OCI-M2 (cell line): ENCODE results near the gene SLC51B.
"Not testable (repeated sequence)": the region's sequence is repeated elsewhere in the genome, so short reads cannot be mapped to it uniquely, and the experiment has no call there.

Source experiments
- DNase-seq: peaks from one replicate; lab custom pipeline; 2025; ENCODE audit not compliant: unreplicated experiment; lab: John Stamatoyannopoulos, UW

The SLC51B gene

DNA sequence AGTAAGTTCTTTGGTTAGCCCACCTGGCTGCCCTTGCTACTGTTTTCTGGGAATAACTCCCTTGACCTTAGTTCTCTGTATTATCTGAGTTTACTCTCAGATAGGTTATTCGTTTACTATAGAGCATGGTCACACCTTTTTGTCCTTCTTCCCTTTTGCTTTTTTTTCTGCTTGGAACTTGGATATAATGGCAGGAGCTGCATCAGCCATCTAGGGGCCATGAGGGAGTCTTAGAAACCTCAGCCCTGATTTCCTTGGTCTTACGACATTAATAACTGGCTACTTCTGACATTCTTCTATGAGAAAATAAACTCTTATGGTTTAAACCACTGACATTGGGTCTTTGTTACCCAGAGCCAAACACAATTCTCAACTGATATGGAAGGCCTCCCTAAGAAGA, 3.4 kb upstream of the SLC51B start:
- no peak for DNase-seq

DNA sequence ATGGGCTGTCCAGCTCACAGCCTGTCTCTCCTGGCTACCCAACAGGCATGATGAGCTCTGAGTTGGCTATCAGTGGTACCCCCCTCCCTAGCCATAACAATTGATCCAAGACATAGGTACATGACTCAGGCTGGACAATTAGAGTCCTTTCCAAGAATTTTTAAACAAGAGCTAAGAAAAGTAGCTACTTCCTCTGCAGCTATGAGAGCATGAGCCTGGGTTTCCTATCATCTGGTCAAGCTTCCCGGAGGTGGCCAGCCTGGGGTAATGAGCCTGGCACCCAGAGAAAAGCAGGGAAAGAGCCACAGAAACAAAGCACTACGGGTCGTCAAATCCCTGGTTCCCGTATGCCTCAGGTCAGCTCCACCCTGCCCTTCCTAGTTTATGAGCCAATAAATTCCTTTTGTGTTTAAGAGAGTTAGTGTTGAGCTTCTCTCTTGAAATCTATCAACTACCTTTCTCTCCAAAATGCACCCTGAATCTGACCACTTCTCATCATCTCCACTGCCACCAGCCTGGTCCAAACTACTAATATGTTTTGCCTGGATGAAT, 2.3 kb upstream of the SLC51B start:
- DNase-seq, result no peak

DNA sequence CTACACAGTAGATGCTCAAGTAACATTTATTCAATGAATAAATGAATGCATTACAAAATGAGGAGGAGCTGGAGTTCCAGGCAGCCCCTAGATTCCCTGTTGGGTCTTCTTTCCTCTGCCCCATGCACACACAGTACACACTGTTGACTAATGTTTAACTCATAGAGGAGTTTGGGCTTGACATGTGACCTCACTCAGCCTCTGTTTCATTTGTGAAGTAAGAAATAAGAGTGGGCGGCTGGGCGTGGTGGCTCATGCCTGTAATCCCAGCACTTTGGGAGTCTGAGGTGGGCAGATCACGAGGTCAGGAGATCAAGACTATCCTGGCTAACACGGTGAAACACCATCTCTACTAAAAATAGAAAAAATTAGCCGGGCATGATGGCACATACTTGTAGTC, 969 bp upstream of the SLC51B start:
- not testable (repeated sequence) for DNase-seq

DNA sequence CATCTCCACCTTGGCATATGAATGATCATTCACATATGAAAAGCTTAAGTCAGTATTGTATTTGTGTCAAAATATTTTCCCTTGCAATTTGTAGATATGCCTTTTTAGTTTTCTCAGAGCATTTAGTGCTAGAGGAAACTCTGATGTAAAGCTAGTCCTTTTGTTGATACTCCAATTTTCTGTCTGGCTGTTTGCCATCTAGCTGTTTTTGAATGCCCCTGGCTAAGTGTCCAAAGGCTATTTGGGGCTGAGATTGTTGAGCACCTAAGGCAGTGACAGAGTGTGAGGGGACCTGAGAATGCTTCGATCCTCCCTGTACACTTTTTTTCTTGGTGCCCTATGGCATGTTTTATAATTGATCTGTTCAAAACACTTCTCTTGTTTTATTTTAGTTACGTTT, 3.1 kb downstream of the SLC51B start:
- DNase-seq, result no peak

DNA sequence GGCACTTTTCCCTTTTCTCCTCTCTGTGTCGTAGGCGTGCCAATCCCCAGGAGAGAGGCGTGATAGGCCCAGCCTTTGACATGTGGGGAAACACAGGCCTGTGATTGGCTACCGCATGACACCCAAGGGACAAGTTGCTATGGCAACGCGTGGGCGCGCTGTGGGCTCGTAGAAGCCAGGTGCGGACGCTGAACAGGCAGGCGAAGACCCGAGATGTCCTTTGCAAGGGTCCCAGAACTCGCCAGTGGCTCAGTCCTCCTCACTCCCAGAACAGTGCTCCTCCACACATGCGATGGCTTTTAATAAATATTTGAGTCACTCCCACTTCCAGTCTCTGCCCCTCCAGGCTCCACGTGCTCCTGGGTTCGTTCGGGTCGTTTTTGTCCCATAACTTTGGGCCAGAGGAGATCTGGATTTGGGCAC, 4.2 kb downstream of the SLC51B start:
- DNase-seq, result peak; percentile 74

DNA sequence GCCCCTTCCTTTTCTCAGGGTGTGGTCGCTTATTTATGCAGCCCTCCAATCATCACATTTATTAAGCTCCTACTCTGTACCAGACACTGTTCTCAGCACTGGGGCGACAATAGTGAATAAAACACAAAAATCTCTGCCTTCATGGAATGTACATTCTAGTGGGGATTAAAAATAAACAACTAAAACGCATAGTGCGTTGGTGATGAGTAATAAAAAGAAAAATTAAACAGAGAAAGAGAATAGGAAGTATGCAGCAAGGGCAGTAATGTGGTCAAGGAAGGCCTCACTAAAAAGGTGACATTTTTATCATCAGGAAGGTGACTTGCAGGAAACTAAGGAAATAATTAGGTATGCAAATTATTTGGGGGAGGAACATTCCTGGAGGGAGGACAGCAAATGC, 5.1 kb downstream of the SLC51B start:
- DNase-seq, result no peak

DNA sequence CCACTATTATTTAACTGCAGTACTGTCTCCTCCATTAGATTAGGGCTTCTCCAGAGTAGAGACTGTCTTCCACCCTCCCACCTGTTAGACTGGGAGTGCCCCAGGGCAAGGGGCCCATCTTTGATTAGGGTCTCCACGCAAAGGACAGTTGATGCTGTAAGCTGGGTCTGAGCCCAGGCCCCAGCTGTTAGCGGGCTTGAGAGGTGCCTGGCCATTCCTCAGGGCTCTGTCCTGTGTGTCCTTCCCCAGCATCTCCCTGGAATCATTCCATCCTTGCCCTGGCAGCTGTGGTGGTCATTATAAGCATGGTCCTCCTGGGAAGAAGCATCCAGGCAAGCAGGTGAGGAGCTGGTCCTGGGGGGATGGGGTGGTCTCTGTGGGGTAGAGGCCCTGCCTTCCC, 6.1 kb downstream of the SLC51B start:
- DNase-seq, result no peak

DNA sequence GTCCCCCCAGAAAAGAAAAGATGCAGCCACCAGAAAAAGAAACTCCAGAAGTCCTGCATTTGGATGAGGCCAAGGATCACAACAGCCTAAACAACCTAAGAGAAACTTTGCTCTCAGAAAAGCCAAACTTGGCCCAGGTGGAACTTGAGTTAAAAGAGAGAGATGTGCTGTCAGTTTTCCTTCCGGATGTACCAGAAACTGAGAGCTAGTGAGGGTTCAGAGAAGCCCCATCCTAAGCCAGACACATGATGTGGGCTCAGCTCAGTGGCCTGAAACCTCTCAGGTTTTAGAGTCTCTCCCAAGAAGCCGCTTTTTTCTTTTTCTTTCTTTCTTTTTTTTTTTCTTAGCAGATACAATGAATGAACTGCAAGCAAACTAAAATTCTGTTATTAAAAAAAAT, 7.8 kb downstream of the SLC51B start:
- no peak for DNase-seq

DNA sequence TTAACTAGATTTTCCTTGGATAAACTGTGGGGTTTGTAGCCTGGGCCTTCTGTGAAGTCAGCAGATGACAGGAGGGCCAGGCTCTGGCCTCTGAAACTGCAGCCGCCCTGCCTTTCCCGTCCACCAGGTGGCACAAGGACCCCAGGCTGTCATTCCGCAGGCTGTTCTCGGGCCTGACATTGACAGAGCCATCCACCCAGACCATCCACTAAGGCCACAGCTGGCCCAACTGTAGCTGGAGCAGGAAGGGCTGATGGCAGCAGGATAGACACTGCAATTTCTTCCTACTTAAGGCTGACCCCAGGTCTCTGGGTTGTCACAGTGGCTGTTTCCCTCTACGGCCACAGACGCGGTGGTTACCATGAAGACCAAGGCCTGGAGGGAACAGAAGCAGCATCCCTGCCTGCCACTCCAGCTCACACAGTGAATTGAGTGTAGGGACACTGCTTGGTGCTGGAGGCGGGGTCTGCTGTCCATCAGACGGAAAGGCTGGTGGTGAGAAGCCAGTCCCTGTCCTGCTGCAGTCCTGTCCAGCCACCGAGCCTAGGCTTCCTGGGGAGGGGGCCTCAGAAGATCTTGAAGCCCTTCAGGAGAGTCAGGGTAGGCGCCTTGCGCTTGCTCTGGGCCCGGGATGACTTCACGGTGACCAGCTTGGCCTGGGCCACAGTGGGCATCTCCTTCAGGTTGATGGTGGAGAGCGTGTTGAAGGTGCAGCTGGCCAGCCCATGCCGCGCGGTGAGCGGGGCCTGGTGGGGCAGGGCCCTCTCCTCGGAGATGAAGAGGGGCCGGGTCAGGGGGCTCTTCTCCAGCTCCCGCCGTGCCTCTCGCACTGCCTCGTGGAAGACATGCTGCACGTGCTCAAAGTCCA, 9.4 kb downstream of the SLC51B start:
- DNase-seq, result peak; percentile 19

DNA sequence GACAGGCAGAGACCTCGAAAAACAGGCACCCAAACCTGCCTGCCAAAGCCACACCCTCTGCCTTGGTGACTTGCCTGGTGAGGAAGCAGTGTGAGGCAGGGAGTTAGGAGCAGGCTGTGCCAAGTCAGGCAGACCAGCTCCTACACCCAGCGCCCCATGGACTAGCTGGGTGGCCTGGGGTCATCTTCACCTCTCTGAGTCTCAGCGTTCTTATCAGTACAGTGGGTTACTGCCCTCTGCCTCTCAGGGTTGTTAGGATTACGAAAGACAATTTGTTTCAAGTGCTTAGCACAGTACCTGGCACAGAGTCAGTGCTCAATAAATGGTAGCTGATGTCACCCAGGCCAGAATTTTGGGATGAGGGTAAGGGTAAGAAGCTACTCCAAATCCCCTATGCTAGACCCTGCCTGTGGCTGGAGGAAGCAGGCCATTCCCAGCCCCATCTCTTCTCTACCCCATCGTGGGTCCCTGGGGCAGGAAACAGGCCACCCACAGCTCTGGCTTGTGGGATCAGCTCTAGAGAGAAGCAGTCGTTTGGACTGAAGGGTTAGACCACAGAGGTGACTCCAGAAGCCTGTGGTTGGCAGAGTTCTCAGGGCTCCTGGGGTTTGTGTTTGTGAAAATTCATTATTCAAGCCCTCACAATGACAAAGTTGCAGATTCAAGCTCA, 10.1 kb downstream of the SLC51B start:
- no peak for DNase-seq

DNA sequence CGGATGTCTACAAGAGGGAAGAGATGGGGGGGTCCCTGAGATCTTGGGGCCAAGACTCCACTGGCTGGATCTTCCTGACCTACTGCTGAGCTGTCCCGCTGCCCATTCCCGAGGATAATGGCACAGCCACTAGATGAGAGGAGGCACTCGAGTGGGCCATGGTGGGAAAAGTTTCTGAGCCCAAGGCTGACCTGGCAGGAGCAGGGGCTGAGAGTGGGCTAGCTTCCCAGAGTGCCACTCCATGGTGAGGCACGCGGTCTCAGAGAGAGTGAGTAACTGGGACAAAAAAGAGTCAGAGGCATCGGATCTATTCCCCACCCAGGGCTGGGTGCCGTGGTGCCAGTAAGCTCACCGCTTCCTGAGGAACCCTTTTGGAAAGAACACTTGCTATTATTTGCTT, 10.9 kb downstream of the SLC51B start:
- no peak for DNase-seq

DNA sequence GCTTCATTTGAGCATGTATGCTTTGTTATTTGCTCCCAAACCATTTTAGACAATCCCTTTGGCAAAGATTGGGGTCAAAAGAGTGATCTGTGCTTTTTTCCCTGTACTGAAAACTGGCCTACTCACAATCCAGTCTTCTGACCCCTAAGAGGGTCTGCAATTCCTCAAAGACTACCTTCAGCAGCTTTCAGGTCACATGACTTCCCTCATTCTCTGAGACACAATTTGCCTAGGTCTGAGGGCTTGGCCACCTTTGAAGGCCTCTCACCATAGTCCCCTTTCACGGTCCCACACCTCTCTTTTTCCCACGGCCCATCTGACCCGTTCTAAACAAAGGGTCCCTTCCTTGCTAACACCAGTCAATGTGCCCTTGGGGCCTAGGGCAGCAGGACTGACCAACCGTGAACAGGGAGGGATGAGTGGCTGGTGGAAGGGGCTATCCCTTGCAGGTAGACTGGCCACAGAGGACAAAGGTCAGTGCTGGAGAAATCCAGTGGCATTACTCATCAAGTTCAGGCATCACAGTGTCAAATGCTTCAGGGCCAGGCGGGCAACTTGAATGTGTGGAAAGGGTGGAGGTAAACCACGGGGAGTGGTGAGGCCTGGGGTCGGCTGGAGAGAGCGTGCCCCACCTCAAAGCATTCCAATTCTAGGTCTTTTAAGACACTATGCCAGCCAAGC, 11.8 kb downstream of the SLC51B start:
- DNase-seq, result no peak

DNA sequence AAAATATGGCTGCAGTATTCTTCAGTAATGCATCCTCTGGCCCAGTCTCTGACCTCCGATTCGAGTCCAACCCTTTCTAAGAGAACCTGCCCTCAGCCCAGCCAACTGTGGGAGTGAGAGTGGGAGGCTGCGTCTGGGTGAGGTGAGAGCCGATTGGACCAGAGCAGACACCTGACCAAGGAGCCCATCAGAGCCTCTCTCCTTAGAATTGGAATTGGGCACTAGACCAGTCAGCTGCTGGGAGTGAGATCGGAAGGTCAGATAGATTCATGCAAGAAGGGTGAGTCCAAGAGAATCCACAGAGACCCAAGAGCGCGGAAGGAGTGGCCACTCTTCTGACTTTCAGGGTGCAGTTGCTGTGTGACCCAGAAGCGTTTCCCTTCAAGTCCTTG, 12.4 kb downstream of the SLC51B start:
- DNase-seq, result no peak

DNA sequence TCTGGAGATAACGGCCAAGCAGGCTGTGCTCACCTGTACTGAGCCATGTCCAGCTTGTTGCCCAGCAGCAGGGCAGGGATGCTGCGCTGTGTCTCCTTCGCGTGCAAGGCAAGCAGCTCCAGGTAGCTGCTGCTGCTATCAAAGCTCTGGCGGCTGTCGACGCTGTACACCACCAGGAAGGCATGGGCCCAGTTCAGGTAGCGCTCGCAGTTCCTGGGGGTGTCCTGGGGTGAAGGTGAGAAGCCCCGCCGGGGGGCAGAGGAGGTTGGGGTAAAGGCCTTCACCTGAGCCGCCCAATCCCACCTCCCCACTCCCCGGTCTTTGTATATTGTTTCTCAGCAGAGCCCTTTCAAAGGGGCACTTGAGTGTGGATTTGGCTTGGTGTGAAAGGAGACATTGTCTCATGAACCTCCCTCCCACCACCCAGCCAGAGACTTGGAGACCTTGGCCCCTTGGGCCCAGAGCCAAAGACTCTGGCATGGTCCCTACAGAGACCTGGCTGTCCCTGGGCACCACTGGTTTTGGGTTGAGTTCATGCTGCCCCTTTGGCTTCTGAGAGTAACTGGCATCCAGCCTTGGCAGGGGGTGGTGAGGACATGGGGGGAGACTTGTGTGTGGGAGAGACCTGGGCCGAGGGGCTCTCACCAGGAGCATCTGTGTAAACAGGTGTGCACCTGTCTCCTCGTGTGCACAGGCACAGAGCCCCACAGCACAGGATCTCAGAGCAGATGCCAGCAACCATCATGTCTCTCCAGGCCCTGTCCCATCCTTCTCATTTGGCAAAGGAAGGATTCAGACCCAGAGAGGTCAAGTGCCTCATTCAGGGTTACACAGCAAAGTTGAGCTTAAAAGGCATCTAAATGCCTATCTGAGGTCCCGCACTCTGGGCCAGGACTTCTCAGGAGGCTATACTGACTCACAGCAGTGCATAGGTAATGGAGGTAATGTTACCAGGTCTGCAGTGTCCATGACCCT, 13.5 kb downstream of the SLC51B start:
- DNase-seq, result no peak

DNA sequence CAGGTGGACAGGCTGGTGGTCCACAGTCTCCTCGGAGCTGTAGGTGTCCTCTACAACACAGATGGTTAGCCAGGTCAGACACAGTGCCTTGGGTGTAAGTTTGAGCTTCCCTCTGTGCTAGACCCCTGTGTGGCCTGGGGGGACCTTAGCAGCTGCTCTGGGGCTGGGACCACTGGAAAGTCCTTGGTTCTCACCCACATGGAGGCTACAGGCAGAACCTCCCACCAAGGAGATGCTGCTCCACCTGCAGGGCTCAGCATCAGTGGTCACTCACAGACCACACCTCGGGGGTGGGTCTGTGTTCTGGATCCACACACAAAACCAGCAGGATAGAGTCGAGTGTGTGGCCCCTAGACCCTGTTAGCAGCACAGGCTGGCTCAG, 14.2 kb downstream of the SLC51B start:
- no peak for DNase-seq

DNA sequence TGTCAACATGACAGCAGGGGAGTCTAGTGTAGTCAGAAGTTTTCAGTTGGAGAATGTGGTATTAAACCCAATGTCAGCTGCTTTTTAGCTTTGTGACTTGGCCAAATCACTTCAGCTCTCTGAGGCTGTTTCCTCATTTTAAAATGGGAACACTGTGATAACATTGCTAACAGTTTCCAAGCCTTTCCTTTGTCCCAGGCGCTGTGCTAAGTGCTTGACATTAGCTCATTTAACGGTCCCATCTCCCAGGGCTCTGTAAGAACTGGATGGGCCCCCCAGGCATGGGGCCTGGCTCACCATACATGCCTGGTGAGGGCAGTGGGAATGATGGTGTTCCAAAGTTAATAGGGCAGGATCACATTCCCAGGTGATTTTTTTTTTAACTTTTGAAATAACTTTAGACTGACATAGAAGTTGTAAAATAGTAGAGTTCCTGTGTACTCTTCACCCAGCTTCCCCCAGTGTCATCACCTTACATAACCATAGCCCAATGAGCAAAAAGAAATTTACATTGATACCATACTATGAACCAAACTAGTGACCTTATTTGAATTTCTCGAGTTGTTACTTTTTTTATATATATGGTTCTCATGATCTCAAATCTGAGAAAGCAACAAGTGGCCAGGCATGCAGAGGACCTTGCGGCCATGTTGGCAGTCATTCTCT, 14.9 kb downstream of the SLC51B start:
- DNase-seq, result no peak

DNA sequence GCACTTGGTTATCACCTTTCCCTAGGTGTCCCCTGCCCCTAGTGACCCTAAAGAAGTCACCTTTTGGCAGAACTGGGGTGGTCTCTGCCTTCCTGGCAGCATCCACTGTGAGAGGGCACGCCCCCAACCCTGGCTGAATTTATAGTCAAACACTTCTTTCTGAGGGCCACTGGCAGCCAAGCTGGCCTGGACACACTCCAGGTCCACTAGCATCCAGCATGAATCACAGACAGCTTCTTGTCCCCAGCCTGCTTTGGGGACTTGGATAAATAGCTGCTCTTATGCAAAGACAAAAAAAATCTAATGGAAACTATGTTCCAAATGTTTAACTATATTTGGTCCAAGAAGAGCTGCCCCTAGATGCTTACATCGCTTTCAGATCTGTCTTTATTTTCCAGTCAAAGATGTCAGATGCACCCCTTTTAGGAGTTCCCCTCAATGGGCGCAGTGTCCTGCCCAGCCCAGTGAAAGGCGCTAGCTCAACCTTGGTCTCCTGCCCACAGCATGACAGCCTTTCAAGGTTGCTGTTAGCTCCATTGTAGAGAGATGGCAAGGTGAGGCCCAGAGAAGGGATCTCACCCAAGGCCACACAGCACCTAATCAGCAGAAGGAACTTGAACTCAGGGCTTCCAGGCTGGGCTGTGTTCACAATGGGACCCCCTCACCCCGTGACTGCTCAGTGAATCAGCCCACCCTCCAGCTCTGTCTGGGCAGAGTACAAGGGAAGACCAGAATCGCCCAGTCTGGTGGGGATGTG, 15.6 kb downstream of the SLC51B start:
- DNase-seq, result no peak

DNA sequence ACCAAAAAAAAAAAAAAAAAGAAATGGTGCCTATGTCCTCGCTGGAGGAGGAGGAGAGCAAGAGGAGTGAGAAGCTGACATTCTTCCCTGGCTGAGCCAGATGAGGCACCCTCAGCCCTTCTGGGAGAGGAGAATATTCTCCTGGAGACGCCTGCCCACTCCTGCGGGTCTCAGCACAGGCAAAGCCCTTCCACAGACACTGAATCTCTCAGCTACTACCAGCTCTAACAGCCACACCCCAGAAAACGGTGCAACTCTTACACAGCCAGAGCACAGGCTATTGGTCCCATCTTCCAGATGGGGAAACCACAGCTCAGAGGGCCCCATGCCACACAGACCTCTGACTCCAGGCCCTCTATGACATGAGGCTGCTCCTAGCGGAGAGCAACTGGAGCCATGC, 16.9 kb downstream of the SLC51B start:
- DNase-seq, result no peak

DNA sequence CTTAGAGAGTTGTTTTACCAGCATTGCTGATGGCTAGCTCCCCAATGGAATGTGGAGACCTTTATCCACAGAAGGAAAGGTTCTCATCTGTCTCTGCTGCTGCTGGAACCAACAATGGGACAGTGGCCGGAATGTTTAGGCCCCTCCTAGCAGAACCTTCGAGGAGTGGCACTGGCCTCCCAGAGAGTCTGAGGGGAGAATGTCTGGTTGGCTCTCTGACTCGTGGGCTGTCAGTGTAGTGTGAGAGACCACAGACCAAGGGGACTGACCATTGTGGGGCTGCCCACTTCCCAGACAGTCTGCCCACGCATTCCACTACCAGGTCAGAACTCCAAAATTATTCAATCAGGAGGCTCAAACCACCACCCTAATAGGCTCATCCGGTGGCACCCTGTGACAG, 17.5 kb downstream of the SLC51B start:
- no peak for DNase-seq
